ENCODE data around the gene AFMID. TPM values are rescaled to one million over a fixed set of nuclear protein-coding genes. Genes with fewer than 3 reads are reported as not detected.

Gene AFMID
- total and polyA plus RNA-seq, 2 experiments from 2014 or later = 26.6 to 61.2 TPM

DNA sequence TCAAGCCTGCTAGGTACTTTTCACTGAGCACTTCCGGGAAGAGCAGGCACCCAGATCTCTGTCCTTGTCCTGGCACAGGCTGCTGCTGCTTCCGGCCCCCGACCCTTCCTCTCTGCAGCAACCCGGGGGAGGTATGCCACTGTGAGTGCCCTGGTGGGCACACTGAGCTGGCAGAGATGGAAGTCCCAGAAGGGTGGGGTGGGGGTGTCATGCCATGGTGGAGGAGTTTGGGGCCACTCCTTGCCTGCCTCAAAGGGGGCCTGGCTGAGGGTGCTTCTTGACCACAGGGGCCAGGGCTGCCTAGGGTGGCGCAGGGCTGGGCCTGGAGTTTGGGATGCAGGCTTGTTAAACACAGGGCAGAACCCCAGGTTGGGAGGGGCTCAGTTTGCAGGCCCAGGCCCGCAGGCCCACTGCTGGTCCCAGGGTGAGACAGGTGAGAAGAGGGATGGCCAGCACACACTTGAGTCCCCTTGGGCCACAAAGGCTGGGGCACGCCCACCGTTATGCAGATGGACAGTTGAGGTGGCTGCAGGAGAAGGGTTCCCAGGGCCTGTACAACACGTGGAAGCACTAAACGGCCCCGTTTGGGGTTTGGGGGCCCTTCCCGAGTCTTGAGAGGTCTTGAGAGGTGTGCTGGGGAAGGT is 53.0 kb downstream of the AFMID start:
- H3K4me1 ChIP-seq (ENCODE audit: insufficient read depth) = no peaks in the 10 kb centered on the region
- TF ChIP-seq, protein P1, sequence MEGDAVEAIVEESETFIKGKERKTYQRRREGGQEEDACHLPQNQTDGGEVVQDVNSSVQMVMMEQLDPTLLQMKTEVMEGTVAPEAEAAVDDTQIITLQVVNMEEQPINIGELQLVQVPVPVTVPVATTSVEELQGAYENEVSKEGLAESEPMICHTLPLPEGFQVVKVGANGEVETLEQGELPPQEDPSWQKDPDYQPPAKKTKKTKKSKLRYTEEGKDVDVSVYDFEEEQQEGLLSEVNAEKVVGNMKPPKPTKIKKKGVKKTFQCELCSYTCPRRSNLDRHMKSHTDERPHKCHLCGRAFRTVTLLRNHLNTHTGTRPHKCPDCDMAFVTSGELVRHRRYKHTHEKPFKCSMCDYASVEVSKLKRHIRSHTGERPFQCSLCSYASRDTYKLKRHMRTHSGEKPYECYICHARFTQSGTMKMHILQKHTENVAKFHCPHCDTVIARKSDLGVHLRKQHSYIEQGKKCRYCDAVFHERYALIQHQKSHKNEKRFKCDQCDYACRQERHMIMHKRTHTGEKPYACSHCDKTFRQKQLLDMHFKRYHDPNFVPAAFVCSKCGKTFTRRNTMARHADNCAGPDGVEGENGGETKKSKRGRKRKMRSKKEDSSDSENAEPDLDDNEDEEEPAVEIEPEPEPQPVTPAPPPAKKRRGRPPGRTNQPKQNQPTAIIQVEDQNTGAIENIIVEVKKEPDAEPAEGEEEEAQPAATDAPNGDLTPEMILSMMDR (IDR thresholded peaks at IDR 0.05; ENCODE audit: poor library complexity) = no peak
- TF ChIP-seq EZH2phosphoT487 (IDR thresholded peaks at IDR 0.05; ENCODE audit: low read depth, severe bottlenecking, unreplicated experiment) (no peak), EZH2 (IDR thresholded peaks at IDR 0.05; ENCODE audit: borderline replicate concordance) (no peak)
- no peak overlapping the region for H3K4me3 ChIP-seq
- no peak for DNase-seq (ENCODE audit: low spot score)
- H3K79me2 ChIP-seq = no peaks in the 10 kb centered on the region
- no peak overlapping the region for H3K27ac ChIP-seq
- WGBS (ENCODE audit: low lambda C conversion rate, missing lambda C conversion rate) = 80% methylated on average over 12 of the region's 12 CpGs
- H4K20me1 ChIP-seq (ENCODE audit: insufficient read depth, poor library complexity, severe bottlenecking) = no peaks in the 10 kb centered on the region
- no peak overlapping the region for H3K4me2 ChIP-seq
- no peaks in the 10 kb centered on the region for H3K36me3 ChIP-seq (replicated peaks; ENCODE audit: insufficient read depth, low read depth)
- no peak overlapping the region for H2AFZ ChIP-seq
- H3K9me2 ChIP-seq (replicated peaks; ENCODE audit: insufficient read depth) = no peaks in the 10 kb centered on the region
- H3K9me3 ChIP-seq (ENCODE audit: low read depth) = no peaks in the 10 kb centered on the region
- H3K27me3 ChIP-seq = no peaks in the 10 kb centered on the region

DNA sequence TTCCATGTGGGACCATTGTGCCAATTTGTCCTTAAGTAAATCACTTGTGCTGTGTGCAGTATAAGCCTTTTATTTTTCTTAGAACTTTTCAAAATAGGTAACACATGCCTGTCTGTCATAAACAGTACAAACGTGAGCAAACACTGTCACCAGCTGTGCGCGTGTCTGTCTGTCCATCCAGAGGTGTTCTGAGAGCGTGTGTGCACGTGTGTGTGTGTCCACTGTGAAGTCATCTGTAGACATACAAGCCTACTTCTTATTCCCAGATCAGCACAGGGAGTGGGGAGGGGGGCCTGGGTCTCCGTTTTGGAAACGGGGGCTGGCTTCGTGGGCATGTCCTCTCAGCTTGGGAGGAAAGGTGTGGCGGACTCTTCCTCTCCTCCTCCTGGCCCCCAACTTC is 53.7 kb downstream of the AFMID start:
- 85% methylated on average over 9 of the region's 9 CpGs for WGBS (ENCODE audit: low lambda C conversion rate, missing lambda C conversion rate)
- no peak overlapping the region for H2AFZ ChIP-seq
- H4K20me1 ChIP-seq (ENCODE audit: insufficient read depth, poor library complexity, severe bottlenecking) = no peaks in the 10 kb centered on the region
- H3K4me1 ChIP-seq (ENCODE audit: insufficient read depth) = no peaks in the 10 kb centered on the region
- H3K4me3 ChIP-seq = no peak overlapping the region
- no peak overlapping the region for H3K27ac ChIP-seq
- no peaks in the 10 kb centered on the region for H3K9me3 ChIP-seq (ENCODE audit: low read depth)
- DNase-seq (ENCODE audit: low spot score) = no peak
- H3K9me2 ChIP-seq (replicated peaks; ENCODE audit: insufficient read depth) = no peaks in the 10 kb centered on the region
- TF ChIP-seq EZH2phosphoT487 (IDR thresholded peaks at IDR 0.05; ENCODE audit: low read depth, severe bottlenecking, unreplicated experiment) = no peak
- TF ChIP-seq, protein P1 (IDR thresholded peaks at IDR 0.05; ENCODE audit: poor library complexity) = no peak
- no peak for TF ChIP-seq EZH2 (IDR thresholded peaks at IDR 0.05; ENCODE audit: borderline replicate concordance)
- no peak overlapping the region for H3K4me2 ChIP-seq
- H3K27me3 ChIP-seq = no peaks in the 10 kb centered on the region
- no peaks in the 10 kb centered on the region for H3K36me3 ChIP-seq (replicated peaks; ENCODE audit: insufficient read depth, low read depth)
- no peaks in the 10 kb centered on the region for H3K79me2 ChIP-seq

DNA sequence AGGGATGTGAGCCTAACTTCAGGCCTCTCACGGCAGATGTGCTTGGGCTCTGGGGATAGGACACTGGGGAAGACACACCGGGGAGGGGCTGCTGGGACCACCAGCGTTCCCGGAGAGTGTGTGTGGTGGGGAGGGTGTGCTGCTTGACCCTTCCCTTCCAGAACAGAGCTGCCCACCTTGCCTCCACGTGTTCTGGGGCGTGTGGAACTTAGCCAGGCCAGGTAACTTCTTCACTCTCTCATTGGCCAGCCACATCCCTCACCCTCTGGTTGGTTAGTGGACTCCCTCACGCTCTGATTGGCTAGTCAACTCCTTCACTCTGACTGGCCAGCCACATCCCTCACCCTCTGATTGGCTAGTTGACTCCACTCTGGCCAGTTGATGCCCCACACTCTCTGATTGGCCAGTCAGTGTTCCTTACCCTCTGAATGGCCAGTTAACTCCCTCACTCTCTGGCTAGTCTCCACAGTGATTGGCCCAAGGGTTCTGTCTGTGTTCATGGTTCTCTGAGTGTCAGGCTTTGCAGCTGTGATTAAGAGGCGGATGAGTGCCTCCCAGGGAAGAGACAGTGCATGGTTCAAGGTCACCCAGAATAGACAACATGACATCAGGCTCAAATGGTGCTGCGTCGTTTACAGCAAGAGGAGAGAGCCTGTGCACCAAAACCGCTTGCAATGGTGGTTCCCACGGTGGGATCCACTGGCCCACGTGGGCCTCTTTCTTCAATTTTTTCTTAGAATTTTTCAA is 54.3 kb downstream of the AFMID start:
- H4K20me1 ChIP-seq (ENCODE audit: insufficient read depth, poor library complexity, severe bottlenecking) = no peaks in the 10 kb centered on the region
- no peak overlapping the region for H3K27ac ChIP-seq
- H2AFZ ChIP-seq = no peak overlapping the region
- TF ChIP-seq, protein P1 (IDR thresholded peaks at IDR 0.05; ENCODE audit: poor library complexity) = no peak
- TF ChIP-seq EZH2phosphoT487 (IDR thresholded peaks at IDR 0.05; ENCODE audit: low read depth, severe bottlenecking, unreplicated experiment) (no peak), EZH2 (IDR thresholded peaks at IDR 0.05; ENCODE audit: borderline replicate concordance) (no peak)
- no peaks in the 10 kb centered on the region for H3K36me3 ChIP-seq (replicated peaks; ENCODE audit: insufficient read depth, low read depth)
- DNase-seq (ENCODE audit: low spot score) = no peak
- no peaks in the 10 kb centered on the region for H3K9me2 ChIP-seq (replicated peaks; ENCODE audit: insufficient read depth)
- 86% methylated on average over 12 of the region's 13 CpGs for WGBS (ENCODE audit: low lambda C conversion rate, missing lambda C conversion rate)
- H3K79me2 ChIP-seq = no peaks in the 10 kb centered on the region
- H3K4me3 ChIP-seq = no peak overlapping the region
- H3K4me1 ChIP-seq (ENCODE audit: insufficient read depth) = no peaks in the 10 kb centered on the region
- no peak overlapping the region for H3K4me2 ChIP-seq
- no peaks in the 10 kb centered on the region for H3K27me3 ChIP-seq
- no peaks in the 10 kb centered on the region for H3K9me3 ChIP-seq (ENCODE audit: low read depth)
